Caco-2 (cell line): ENCODE measurements around the gene KRTAP4-3. TPM values are rescaled to one million over a fixed set of nuclear protein-coding genes. Genes with fewer than 3 reads are reported as not detected.

ENCODE experiments used
- BruUV-seq: library from RNA; stranded (reverse); fragments of 400-500 nt; replicated peaks from 2 replicates; lab custom pipeline; 2021; lab: Mats Ljungman, UMichigan
- CTCF ChIA-PET: fragments of 300-600 bp; sonication (Branson Sonifier 250); formaldehyde crosslinking; loops from one replicate; lab custom pipeline; 2022; ENCODE audit warnings: antibody characterized with exemption; lab: Charles Lee
- POLR2A ChIA-PET: fragments of 300-600 bp; sonication (Branson Sonifier 250); formaldehyde crosslinking; loops from one replicate; lab custom pipeline; 2022; ENCODE audit warnings: antibody characterized with exemption; lab: Charles Lee
- DNase-seq, 2 experiments: peaks; one replicate each; pipeline versions ENCODE4 v3.0.0 to v3.0.0-alpha.2; 2020 to 2022
- H3K27me3 ChIP-seq: replicated peaks from 2 replicates; pipeline ENCODE4 v1.6.0; 2011; ENCODE audit warnings: low read length; ENCODE audit not compliant: control insufficient read depth, insufficient read depth
- H3K36me3 ChIP-seq: 2 replicates; pipeline ENCODE4 v1.5.1; 2011; ENCODE audit warnings: low read length; ENCODE audit not compliant: control insufficient read depth, insufficient read depth
- H3K4me1 ChIP-seq: fragments of 250-450 bp; sonication (Bioruptor Pico); 2 replicates; pipeline ENCODE4 v1.5.1; 2020; ENCODE audit warnings: mild to moderate bottlenecking
- H3K4me3 ChIP-seq: 2 replicates; pipeline ENCODE4 v1.5.1; 2011; ENCODE audit warnings: low read depth, mild to moderate bottlenecking, control low read depth, low read length
- H3K9me3 ChIP-seq: fragments of 250-450 bp; sonication (Bioruptor Pico); 2 replicates; pipeline ENCODE4 v1.5.1; 2020; ENCODE audit warnings: mild to moderate bottlenecking, moderate library complexity
- H3K27ac Mint-ChIP-seq: one replicate; pipeline ENCODE4 v1.8.0; 2022; ENCODE audit warnings: mixed read lengths; ENCODE audit not compliant: unreplicated experiment
- H3K27me3 Mint-ChIP-seq: one replicate; pipeline ENCODE4 v1.8.0; 2022; ENCODE audit warnings: mixed read lengths; ENCODE audit not compliant: insufficient read depth, unreplicated experiment
- H3K36me3 Mint-ChIP-seq: one replicate; pipeline ENCODE4 v1.8.0; 2022; ENCODE audit warnings: mild to moderate bottlenecking, mixed read lengths; ENCODE audit not compliant: insufficient read depth, unreplicated experiment
- H3K4me1 Mint-ChIP-seq: one replicate; pipeline ENCODE4 v1.8.0; 2022; ENCODE audit warnings: low read depth, mixed read lengths; ENCODE audit not compliant: unreplicated experiment
- H3K4me3 Mint-ChIP-seq: one replicate; pipeline ENCODE4 v1.8.0; 2022; ENCODE audit warnings: mild to moderate bottlenecking, moderate library complexity, mixed read lengths; ENCODE audit not compliant: unreplicated experiment
- H3K9me3 Mint-ChIP-seq: one replicate; pipeline ENCODE4 v1.8.0; 2022; ENCODE audit warnings: mixed read lengths; ENCODE audit not compliant: unreplicated experiment
- intact Hi-C: fragments of 100-400 bp; cut with micrococcal nuclease; formaldehyde crosslinking; loops from one replicate; pipeline ENCODE4 v1.10.0; 2022; ENCODE audit not compliant: unreplicated experiment
- total RNA-seq: library from RNA; stranded (reverse); gene quantifications from 2 replicates; pipeline ENCODE4 v1.2.3, GENCODE V29; 2022
- TF ChIP-seq, protein P1 (sequence below), 2 experiments: fragments of 200-600 bp in 1 of 2; IDR thresholded peaks; 1 replicate in 1 of 2; 2 replicates in 1 of 2; pipeline versions ENCODE4 v1.5.1 to v1.8.0; 2011 to 2022; ENCODE audit warnings: antibody characterized with exemption in 1 of 2, control low read depth in 1 of 2, inconsistent platforms in 1 of 2, low read depth in 1 of 2, low read length in 1 of 2, mild to moderate bottlenecking in 1 of 2, moderate library complexity in 1 of 2; ENCODE audit not compliant: insufficient read depth in 1 of 2, severe bottlenecking in 1 of 2, unreplicated experiment in 1 of 2

KRTAP4-3 gene
- total RNA-seq, 1 experiment from 2014 or later, result not detected

DNA sequence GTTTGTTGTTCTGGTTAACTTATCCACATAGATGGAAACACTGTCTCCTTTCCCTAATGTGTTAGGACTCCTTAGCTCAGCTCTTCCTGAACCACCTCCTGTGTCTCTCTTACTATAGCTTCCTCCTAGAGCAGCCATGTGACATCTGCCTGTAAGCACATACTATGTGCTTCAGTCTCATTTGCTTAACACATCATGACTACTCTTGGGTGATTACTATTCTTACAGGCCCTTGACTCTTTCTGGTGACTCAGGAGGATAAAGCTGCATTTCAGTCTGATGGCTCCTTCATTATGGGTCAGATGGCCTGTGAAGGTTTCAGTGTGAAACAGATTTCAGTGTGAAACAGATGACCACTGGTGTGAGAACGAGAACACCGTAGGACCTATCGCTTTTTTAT lies 10.3 kb upstream of the KRTAP4-3 start:
- Histone ChIP-seq H3K36me3 (no peaks in the 10 kb centered on the region), H3K27me3 (no peaks in the 10 kb centered on the region), H3K4me3 (no peak overlapping the region), H3K9me3 (no peaks in the 10 kb centered on the region), H3K4me1 (peaks cover 15% of the 10 kb centered on the region)
- TF ChIP-seq, protein P1, sequence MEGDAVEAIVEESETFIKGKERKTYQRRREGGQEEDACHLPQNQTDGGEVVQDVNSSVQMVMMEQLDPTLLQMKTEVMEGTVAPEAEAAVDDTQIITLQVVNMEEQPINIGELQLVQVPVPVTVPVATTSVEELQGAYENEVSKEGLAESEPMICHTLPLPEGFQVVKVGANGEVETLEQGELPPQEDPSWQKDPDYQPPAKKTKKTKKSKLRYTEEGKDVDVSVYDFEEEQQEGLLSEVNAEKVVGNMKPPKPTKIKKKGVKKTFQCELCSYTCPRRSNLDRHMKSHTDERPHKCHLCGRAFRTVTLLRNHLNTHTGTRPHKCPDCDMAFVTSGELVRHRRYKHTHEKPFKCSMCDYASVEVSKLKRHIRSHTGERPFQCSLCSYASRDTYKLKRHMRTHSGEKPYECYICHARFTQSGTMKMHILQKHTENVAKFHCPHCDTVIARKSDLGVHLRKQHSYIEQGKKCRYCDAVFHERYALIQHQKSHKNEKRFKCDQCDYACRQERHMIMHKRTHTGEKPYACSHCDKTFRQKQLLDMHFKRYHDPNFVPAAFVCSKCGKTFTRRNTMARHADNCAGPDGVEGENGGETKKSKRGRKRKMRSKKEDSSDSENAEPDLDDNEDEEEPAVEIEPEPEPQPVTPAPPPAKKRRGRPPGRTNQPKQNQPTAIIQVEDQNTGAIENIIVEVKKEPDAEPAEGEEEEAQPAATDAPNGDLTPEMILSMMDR (IDR thresholded peaks at IDR 0.05; ENCODE audit: insufficient read depth in 1 of 2, low read depth in 1 of 2, low read length in 1 of 2, severe bottlenecking in 1 of 2, unreplicated experiment in 1 of 2), result no peak
- CTCF ChIA-PET, result no interaction called here
- H3K4me1 Mint-ChIP-seq, result peaks cover 9% of the 10 kb centered on the region
- H3K27ac Mint-ChIP-seq, result no peak overlapping the region
- H3K4me3 Mint-ChIP-seq, result no peak overlapping the region
- no peaks in the 10 kb centered on the region for H3K27me3 Mint-ChIP-seq
- no TSS peak for BruUV-seq
- H3K36me3 Mint-ChIP-seq, result no peaks in the 10 kb centered on the region
- intact Hi-C loops, result no loop called here
- no peaks in the 10 kb centered on the region for H3K9me3 Mint-ChIP-seq
- no peak for DNase-seq
- POLR2A ChIA-PET, result no interaction called here

DNA sequence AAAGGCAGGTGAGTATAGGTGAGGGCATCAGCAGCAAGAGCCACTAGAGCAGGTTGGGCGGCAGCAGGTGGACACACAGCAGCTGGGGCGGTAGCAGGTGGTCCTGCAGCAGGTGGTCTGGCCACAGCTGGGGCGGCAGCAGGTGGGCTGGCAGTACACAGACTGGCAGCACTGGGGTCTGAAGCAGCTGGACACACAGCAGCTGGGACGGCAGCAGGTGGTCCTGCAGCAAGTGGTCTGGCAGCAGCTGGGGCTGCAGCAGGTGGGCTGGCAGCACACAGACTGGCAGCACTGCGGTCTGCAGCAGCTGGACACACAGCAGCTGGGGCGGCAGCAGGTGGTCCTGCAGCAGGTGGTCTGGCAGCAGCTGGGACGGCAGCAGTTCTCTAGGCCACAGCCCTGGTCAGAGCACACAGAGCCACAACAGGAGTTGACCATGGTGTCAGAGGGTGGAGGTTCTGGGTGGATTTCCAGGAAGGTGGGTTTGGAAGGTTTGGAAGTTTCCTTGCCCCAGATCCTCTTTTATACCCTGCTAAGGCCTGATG lies 9.8 kb upstream of the KRTAP4-3 start, which contains the start of gene KRTAP4-2:
KRTAP4-2 (minus strand) TSS at position 495 of the 545 bp plus-strand sequence; CDS start at position 438, 57 bp downstream.
- Histone ChIP-seq H3K4me1 (peaks cover 10% of the 10 kb centered on the region), H3K4me3 (no peak within 1 kb of the TSS), H3K36me3 (no peaks in the 10 kb centered on the region), H3K27me3 (no peaks in the 10 kb centered on the region), H3K9me3 (no peaks in the 10 kb centered on the region)
- TF ChIP-seq, protein P1 (IDR thresholded peaks at IDR 0.05; ENCODE audit: insufficient read depth in 1 of 2, low read depth in 1 of 2, low read length in 1 of 2, severe bottlenecking in 1 of 2, unreplicated experiment in 1 of 2), result no peak
- Mint-ChIP-seq H3K36me3 (no peaks in the 10 kb centered on the region), H3K4me3 (no peak within 1 kb of the TSS), H3K27ac (no peak within 1 kb of the TSS), H3K27me3 (no peaks in the 10 kb centered on the region), H3K9me3 (no peaks in the 10 kb centered on the region), H3K4me1 (peaks cover 6% of the 10 kb centered on the region)
- no peak for DNase-seq
- POLR2A ChIA-PET, result no interaction called here
- CTCF ChIA-PET, result no interaction called here
- intact Hi-C loops, result no loop called here
- BruUV-seq, result no TSS peak

DNA sequence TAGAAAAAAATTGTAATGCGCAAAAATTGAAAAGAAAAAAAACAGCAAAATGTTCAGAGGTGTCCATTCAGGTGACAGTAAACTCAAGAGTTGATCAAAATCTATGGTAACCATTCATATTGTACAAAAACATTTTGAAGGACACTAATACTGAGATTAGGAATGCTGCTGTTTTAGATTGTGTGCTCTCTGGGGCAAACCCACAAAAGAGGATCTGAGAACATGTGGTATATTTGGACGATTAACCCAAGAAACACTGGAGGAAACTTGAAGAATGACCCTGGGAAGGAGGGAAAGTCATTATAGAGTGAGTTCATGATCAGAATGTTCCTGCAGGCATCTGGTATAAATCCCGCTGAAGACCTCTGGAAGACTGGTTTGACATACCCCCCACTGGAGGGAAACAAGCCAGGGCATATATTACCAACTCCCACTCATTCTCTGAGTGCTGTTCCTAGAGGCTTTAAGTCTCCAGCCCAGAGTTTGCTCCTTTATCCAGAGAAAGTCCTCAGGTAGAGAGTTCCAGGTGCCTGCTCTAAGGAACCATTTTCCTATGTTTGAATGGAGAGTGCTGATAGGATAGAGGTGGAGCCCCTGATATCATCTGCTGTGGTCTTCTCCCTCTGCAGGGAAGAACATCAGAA lies 8.8 kb upstream of the KRTAP4-3 start:
- Histone ChIP-seq H3K4me1 (peaks cover 6% of the 10 kb centered on the region), H3K27me3 (no peaks in the 10 kb centered on the region), H3K4me3 (no peak overlapping the region), H3K36me3 (no peaks in the 10 kb centered on the region), H3K9me3 (no peaks in the 10 kb centered on the region)
- H3K4me1 Mint-ChIP-seq, result no peaks in the 10 kb centered on the region
- TF ChIP-seq, protein P1 (IDR thresholded peaks at IDR 0.05; ENCODE audit: insufficient read depth in 1 of 2, low read depth in 1 of 2, low read length in 1 of 2, severe bottlenecking in 1 of 2, unreplicated experiment in 1 of 2), result no peak
- CTCF ChIA-PET, result no interaction called here
- H3K27me3 Mint-ChIP-seq, result no peaks in the 10 kb centered on the region
- no peak for DNase-seq
- no peak overlapping the region for H3K27ac Mint-ChIP-seq
- H3K36me3 Mint-ChIP-seq, result no peaks in the 10 kb centered on the region
- no peaks in the 10 kb centered on the region for H3K9me3 Mint-ChIP-seq
- BruUV-seq, result no TSS peak
- intact Hi-C loops, result no loop called here
- POLR2A ChIA-PET, result no interaction called here
- no peak overlapping the region for H3K4me3 Mint-ChIP-seq
